H1 (cell line): Measurements from ENCODE around the gene ETV1. TPM values are rescaled to one million over a fixed set of nuclear protein-coding genes. Genes with fewer than 3 reads are reported as not detected.

Experiments used
- CBX5 ChIP-seq: fragments of 300-800, 300-1000 bp; sonication (generic); IDR thresholded peaks from 2 replicates; pipeline ENCODE4 v1.7.1; 2016; ENCODE audit warnings: antibody characterized with exemption, low read length, low read depth
- CTCF ChIP-seq, 3 experiments: IDR thresholded peaks; 1 replicate in 2 of 3; 2 replicates in 1 of 3; pipeline versions ENCODE4 v1.5.1 to v1.6.1; 2011; ENCODE audit warnings: low read length in 3 of 3, mild to moderate bottlenecking in 3 of 3, inconsistent platforms in 2 of 3, low read depth in 1 of 3, moderate library complexity in 1 of 3; ENCODE audit not compliant: insufficient read depth in 1 of 3; ENCODE audit errors: control extremely low read depth in 1 of 3
- JUND ChIP-seq: IDR thresholded peaks from 2 replicates; pipeline ENCODE4 v1.6.1; 2011; ENCODE audit warnings: mild to moderate bottlenecking, improper control_type of control experiment, low read length
- KDM1A ChIP-seq: fragments of 200-600, 300-600 bp; sonication (generic); IDR thresholded peaks from 2 replicates; pipeline ENCODE4 v1.7.1; 2016; ENCODE audit warnings: mild to moderate bottlenecking, low read length, borderline replicate concordance
- RFX5 ChIP-seq: IDR thresholded peaks from 2 replicates; pipeline ENCODE4 v1.6.1; 2011; ENCODE audit warnings: low read depth, low read length, improper control_type of control experiment, borderline replicate concordance
- RNF2 ChIP-seq: fragments of 200-900, 300-1000 bp; sonication (generic); IDR thresholded peaks from 2 replicates; pipeline ENCODE4 v1.7.1; 2016; ENCODE audit warnings: borderline replicate concordance, low read depth, mild to moderate bottlenecking, antibody characterized with exemption, low read length; ENCODE audit not compliant: poor library complexity, severe bottlenecking; ENCODE audit errors: missing control alignments
- SP1 ChIP-seq: IDR thresholded peaks from 2 replicates; pipeline ENCODE4 v1.6.1; 2011; ENCODE audit warnings: low read depth, low read length
- polyA plus RNA-seq, 7 experiments: library from polyadenylated mRNA; depleted of rRNA in 3 of 7; stranded (reverse) in 5 of 7; unstranded in 2 of 7; fragments of >200 nt in 5 of 7; fragments of 200-250 nt in 2 of 7; gene quantifications; 1 replicate in 5 of 7; 2 replicates in 1 of 7; 4 replicates in 1 of 7; pipeline versions ENCODE4 v1.2.1 to v1.2.3, GENCODE V29; 2011 to 2013; ENCODE audit warnings: missing spikeins in 2 of 7, mixed read lengths in 2 of 7
- total RNA-seq: library from RNA; stranded (reverse); fragmentation: NEBNext Ultra II Directional; extraction: Animal tissue kit (Norgen Biotek cat#: 25700); gene quantifications from 2 replicates; pipeline ENCODE4 v1.2.1, GENCODE V29; 2021
- TF ChIP-seq, protein P1 (sequence below): fragments of 300-600 bp; sonication (generic); IDR thresholded peaks from 2 replicates; pipeline ENCODE4 v1.7.1; 2012; ENCODE audit warnings: low read length, moderate library complexity, mild to moderate bottlenecking, inconsistent platforms; ENCODE audit not compliant: insufficient replicate concordance

ETV1 gene
- total and polyA plus RNA-seq, 2 of the 8 experiments (the other 6 are each of a cell fraction or from before 2014, with no cell fraction given) = 58.3 to 91.2 TPM

GRCh38 chr7:13875496-13876074 lies 113.9 kb downstream of the ETV1 start (continued):
- TF ChIP-seq, protein P1, sequence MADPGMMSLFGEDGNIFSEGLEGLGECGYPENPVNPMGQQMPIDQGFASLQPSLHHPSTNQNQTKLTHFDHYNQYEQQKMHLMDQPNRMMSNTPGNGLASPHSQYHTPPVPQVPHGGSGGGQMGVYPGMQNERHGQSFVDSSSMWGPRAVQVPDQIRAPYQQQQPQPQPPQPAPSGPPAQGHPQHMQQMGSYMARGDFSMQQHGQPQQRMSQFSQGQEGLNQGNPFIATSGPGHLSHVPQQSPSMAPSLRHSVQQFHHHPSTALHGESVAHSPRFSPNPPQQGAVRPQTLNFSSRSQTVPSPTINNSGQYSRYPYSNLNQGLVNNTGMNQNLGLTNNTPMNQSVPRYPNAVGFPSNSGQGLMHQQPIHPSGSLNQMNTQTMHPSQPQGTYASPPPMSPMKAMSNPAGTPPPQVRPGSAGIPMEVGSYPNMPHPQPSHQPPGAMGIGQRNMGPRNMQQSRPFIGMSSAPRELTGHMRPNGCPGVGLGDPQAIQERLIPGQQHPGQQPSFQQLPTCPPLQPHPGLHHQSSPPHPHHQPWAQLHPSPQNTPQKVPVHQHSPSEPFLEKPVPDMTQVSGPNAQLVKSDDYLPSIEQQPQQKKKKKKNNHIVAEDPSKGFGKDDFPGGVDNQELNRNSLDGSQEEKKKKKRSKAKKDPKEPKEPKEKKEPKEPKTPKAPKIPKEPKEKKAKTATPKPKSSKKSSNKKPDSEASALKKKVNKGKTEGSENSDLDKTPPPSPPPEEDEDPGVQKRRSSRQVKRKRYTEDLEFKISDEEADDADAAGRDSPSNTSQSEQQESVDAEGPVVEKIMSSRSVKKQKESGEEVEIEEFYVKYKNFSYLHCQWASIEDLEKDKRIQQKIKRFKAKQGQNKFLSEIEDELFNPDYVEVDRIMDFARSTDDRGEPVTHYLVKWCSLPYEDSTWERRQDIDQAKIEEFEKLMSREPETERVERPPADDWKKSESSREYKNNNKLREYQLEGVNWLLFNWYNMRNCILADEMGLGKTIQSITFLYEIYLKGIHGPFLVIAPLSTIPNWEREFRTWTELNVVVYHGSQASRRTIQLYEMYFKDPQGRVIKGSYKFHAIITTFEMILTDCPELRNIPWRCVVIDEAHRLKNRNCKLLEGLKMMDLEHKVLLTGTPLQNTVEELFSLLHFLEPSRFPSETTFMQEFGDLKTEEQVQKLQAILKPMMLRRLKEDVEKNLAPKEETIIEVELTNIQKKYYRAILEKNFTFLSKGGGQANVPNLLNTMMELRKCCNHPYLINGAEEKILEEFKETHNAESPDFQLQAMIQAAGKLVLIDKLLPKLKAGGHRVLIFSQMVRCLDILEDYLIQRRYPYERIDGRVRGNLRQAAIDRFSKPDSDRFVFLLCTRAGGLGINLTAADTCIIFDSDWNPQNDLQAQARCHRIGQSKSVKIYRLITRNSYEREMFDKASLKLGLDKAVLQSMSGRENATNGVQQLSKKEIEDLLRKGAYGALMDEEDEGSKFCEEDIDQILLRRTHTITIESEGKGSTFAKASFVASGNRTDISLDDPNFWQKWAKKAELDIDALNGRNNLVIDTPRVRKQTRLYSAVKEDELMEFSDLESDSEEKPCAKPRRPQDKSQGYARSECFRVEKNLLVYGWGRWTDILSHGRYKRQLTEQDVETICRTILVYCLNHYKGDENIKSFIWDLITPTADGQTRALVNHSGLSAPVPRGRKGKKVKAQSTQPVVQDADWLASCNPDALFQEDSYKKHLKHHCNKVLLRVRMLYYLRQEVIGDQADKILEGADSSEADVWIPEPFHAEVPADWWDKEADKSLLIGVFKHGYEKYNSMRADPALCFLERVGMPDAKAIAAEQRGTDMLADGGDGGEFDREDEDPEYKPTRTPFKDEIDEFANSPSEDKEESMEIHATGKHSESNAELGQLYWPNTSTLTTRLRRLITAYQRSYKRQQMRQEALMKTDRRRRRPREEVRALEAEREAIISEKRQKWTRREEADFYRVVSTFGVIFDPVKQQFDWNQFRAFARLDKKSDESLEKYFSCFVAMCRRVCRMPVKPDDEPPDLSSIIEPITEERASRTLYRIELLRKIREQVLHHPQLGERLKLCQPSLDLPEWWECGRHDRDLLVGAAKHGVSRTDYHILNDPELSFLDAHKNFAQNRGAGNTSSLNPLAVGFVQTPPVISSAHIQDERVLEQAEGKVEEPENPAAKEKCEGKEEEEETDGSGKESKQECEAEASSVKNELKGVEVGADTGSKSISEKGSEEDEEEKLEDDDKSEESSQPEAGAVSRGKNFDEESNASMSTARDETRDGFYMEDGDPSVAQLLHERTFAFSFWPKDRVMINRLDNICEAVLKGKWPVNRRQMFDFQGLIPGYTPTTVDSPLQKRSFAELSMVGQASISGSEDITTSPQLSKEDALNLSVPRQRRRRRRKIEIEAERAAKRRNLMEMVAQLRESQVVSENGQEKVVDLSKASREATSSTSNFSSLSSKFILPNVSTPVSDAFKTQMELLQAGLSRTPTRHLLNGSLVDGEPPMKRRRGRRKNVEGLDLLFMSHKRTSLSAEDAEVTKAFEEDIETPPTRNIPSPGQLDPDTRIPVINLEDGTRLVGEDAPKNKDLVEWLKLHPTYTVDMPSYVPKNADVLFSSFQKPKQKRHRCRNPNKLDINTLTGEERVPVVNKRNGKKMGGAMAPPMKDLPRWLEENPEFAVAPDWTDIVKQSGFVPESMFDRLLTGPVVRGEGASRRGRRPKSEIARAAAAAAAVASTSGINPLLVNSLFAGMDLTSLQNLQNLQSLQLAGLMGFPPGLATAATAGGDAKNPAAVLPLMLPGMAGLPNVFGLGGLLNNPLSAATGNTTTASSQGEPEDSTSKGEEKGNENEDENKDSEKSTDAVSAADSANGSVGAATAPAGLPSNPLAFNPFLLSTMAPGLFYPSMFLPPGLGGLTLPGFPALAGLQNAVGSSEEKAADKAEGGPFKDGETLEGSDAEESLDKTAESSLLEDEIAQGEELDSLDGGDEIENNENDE = no peak
- TF ChIP-seq JUND = no peak
- no peak for TF ChIP-seq CBX5
- no peak for TF ChIP-seq SP1
- no peak for TF ChIP-seq KDM1A
- TF ChIP-seq CTCF (IDR thresholded peaks at IDR 0.05; ENCODE audit: control extremely low read depth in 1 of 3, insufficient read depth in 1 of 3, low read depth in 1 of 3, low read length in 3 of 3) = no peak
- no peak for TF ChIP-seq RFX5
- no peak for TF ChIP-seq RNF2
